Activated naive CD8-positive, alpha-beta T cell treated with anti-CD3 and anti-CD28 coated beads, Interleukin-2, amount 50 U/mL, for 24 hours (primary cell): ENCODE data around the gene SIAH2.

Experiments
- ATAC-seq: fragments of 150-1000 bp; cut with Tn5 transposase; one replicate; pipeline ENCODE4 v1.10.0; 2021
- DNase-seq: peaks from one replicate; pipeline ENCODE4 v3.0.0; 2021
- H3K27ac Mint-ChIP-seq: one replicate; pipeline ENCODE4 v1.8.0; 2021; ENCODE audit warnings: mild to moderate bottlenecking, mixed read lengths
- H3K27me3 Mint-ChIP-seq: one replicate; pipeline ENCODE4 v1.8.0; 2021; ENCODE audit warnings: mixed read lengths
- H3K36me3 Mint-ChIP-seq: one replicate; pipeline ENCODE4 v1.8.0; 2021; ENCODE audit warnings: low read depth, mixed read lengths
- H3K4me1 Mint-ChIP-seq: one replicate; pipeline ENCODE4 v1.8.0; 2021; ENCODE audit warnings: mixed read lengths
- H3K4me3 Mint-ChIP-seq: one replicate; pipeline ENCODE4 v1.8.0; 2021; ENCODE audit warnings: mild to moderate bottlenecking, moderate library complexity, mixed read lengths
- H3K9me3 Mint-ChIP-seq: one replicate; pipeline ENCODE4 v1.8.0; 2021; ENCODE audit warnings: mixed read lengths

The SIAH2 gene

DNA sequence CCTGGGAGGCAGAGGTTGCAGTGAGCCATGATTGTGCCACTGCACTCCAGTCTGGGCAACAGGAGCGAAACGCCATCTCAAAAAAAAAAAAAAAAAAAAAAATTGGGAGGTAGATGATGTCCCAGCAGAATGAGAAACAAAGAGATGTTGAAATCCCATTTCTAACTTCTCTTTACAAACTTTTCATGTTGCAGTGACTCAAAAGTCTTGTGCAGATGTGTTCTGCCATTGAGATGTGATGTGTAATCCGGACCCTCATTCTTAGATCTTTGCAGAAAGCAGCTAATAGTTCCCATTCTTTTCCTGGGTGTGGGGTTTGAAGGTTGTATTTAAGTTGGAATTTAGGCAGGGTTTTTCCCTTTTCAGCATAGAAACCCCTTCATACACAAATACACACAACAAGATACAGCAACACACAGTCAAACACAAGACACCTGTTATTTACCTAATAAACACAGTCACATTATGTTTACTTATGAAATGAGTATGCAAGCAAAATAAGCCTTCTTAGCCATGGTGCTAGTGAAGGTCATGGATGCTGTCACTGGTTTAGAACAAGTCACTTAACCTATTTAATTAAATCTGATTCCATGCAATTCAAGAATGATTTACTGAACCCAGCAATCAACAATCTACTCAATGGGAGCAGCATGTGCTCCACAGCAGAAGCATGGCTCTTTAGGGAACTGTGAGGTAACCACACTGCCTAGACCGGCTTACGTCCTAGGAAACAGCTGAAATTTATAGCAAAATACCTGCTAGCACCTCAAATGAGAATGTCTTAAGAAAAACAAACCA lies 14.9 kb downstream of the SIAH2 start:
- H3K36me3 Mint-ChIP-seq = peaks cover 83% of the 10 kb centered on the region

DNA sequence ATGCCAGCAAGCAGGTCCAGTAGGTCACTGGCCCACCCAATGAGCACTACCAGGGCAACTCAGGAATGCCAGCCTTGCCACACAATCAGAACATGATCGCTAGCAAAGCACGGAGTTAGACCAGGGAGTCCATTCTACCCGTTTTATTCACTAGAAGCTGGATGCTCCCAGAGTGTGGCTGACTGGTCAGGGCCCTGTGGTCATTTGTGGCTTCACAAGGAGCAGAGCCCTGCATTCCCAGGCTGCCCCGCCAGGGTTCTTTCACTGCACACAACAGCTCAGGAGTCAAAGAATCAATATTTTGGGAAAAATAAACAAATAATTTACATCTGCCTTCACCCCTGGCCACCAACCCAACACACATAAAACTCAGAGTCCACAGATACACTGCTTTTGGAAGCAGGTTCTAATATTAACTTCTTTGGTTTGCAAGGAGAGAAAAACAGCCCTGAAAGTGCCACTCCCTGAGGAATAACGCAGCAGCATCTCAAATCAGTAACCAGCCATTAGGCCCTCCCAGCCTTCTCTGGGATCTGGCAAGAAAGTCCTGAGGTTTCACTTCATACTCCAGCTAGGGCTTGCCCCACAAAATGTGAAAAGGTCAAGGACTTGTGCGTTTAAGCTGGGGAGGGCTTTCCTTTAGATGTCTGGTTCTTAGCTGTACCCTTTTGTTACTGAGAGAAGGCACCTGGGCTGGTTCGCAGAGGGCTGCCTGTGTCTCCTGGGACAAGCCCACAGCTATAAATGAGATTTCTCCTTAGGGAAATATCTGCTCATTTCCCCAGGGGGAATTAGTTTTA lies 16.0 kb downstream of the SIAH2 start:
- no peak overlapping the region for H3K4me3 Mint-ChIP-seq
- peaks cover 83% of the 10 kb centered on the region for H3K36me3 Mint-ChIP-seq
- ATAC-seq = no peak
- no peaks in the 10 kb centered on the region for H3K9me3 Mint-ChIP-seq
- peaks cover 95% of the 10 kb centered on the region for H3K4me1 Mint-ChIP-seq
- peak overlapping the region; percentile 68 for H3K27ac Mint-ChIP-seq
- DNase-seq = no peak
- no peaks in the 10 kb centered on the region for H3K27me3 Mint-ChIP-seq

More for the DNA sequence above, 14.9 kb downstream of the SIAH2 start:
- peaks cover 95% of the 10 kb centered on the region for H3K4me1 Mint-ChIP-seq
- H3K4me3 Mint-ChIP-seq = no peak overlapping the region
- DNase-seq (no peak), ATAC-seq (no peak)
- H3K27me3 Mint-ChIP-seq = no peaks in the 10 kb centered on the region
- H3K27ac Mint-ChIP-seq = peak overlapping the region; percentile 71
- H3K9me3 Mint-ChIP-seq = no peaks in the 10 kb centered on the region

DNA sequence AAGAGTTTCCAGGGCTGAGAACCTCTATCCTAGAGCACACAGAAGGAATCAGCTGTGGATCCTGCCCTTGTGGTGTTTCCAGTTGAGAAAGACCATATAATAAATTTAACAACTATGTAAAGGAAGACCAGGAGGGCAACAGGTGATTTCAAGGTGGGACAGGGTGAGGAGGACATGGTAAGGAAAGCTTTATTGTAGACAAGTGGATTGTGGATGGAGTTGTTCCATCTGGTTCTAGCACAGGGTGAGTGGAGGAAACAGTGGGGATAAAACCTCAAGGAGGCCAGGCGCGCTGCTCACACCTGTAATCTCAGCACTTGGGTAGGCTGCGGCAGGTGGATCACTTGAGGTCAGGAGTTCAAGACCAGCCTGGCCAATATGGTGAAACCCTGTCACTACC lies 17.1 kb downstream of the SIAH2 start:
- H3K4me3 Mint-ChIP-seq = peak overlapping the region; percentile 6
- peak overlapping the region; percentile 76 for H3K27ac Mint-ChIP-seq
- H3K27me3 Mint-ChIP-seq = no peaks in the 10 kb centered on the region
- peaks cover 83% of the 10 kb centered on the region for H3K36me3 Mint-ChIP-seq
- peaks cover 95% of the 10 kb centered on the region for H3K4me1 Mint-ChIP-seq
- DNase-seq (no peak), ATAC-seq (no peak)
- H3K9me3 Mint-ChIP-seq = no peaks in the 10 kb centered on the region

DNA sequence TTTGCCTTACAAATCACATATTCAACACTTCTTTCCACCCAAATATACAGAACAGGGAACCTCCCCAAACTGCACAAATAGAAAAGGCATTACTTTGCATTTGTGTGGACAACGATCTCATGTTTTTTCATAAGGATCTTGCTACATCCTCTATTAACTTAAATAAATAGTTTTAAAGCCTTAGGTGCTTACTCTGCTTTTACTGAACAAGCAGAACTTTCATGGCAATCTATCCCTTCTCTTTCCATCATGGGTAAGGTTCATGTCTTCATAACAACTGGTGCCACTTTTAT lies 18.1 kb downstream of the SIAH2 start:
- Mint-ChIP-seq H3K4me1 (peaks cover 95% of the 10 kb centered on the region), H3K27me3 (no peaks in the 10 kb centered on the region), H3K36me3 (peaks cover 83% of the 10 kb centered on the region), H3K27ac (peak overlapping the region; percentile 100), H3K4me3 (no peak overlapping the region), H3K9me3 (no peaks in the 10 kb centered on the region)
- ATAC-seq = no peak
- no peak for DNase-seq

DNA sequence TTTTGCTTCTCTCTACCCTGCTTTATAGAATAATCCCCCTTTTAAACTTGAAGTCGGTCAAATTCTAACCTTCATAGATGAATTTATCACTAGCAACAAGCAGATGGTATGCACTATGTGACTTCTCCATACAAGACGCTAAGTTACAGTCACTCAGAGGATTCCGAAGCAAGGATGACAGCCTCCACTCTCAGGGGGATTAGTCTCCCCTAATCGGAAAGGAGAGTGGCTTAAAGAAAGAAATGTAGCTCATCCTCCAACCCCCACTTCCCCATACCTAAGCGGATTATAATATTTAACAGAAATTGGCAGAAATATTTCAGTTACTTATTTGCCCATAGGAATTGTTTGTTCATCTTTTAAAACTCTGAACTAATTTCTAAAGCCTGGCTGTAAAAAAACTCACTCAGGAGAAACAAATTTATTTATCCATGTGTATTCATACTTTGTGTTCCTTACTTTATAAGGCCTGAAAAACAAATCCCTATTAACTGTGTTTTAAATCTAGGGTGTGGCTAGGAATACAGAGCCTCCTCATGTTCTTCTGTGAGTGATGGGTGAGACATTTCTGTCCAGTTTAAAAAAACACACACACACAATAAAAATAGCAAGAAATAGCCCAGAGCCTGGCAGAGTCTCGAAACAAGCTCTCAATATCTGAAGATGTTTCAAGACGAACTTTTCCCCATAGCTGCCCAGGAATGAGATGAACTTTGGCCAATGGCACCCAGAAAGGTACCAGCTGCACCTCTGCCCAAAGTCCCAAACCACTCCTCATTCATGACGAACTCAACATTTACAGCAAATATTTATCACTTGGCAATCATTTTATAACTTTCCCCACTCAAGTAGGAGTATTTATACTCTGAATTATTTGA lies 18.7 kb downstream of the SIAH2 start:
- Mint-ChIP-seq H3K27ac (peak overlapping the region; percentile 100), H3K27me3 (no peaks in the 10 kb centered on the region), H3K4me1 (peaks cover 95% of the 10 kb centered on the region), H3K9me3 (no peaks in the 10 kb centered on the region), H3K36me3 (peaks cover 82% of the 10 kb centered on the region), H3K4me3 (no peak overlapping the region)
- DNase-seq = no peak
- no peak for ATAC-seq

DNA sequence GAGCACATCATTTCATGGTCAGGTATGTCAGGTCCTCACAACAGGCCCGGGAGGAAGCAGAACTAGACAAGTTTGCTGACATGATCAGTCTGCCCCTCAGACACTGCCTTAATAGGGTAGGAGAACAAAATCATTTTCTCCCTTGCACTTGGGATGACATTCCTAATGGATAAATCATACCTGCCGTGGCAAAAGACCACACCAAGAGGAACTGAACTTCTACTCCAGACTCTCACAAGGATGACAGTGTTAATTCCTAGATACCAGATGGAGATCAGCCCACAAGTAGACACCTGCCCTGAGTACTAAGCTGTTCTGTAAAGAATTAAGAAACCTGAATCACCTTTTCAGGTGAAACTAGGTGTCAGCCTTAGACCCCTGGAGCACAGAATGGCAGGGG lies 19.5 kb downstream of the SIAH2 start:
- peaks cover 96% of the 10 kb centered on the region for H3K4me1 Mint-ChIP-seq
- no peak for DNase-seq
- peaks cover 77% of the 10 kb centered on the region for H3K36me3 Mint-ChIP-seq
- no peak overlapping the region for H3K4me3 Mint-ChIP-seq
- no peaks in the 10 kb centered on the region for H3K9me3 Mint-ChIP-seq
- no peaks in the 10 kb centered on the region for H3K27me3 Mint-ChIP-seq
- peak overlapping the region; percentile 100 for H3K27ac Mint-ChIP-seq
- ATAC-seq = no peak

DNA sequence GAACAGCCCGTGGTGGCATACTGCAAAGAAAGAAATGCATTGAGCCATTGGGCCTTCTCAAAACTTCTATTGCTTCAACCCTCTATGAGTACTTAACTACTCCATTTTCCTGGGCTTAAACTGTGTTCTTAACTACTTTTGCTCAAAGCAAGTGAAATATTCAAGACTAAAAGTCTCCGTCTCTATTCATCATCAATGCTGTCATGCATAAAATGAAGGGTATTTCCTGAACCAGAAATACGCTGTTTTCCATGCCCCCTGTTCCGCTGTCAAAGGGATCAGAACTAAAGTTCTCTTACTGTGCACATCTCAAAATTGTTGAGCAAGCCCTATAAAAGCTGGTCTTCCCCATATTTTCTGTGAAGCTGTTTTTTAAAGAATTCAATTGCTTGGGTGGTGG lies 20.3 kb downstream of the SIAH2 start:
- no peaks in the 10 kb centered on the region for H3K27me3 Mint-ChIP-seq
- no peak for DNase-seq
- H3K36me3 Mint-ChIP-seq = peaks cover 72% of the 10 kb centered on the region
- peak overlapping the region; percentile 33 for H3K4me3 Mint-ChIP-seq
- no peak for ATAC-seq
- H3K27ac Mint-ChIP-seq = peak overlapping the region; percentile 100
- no peaks in the 10 kb centered on the region for H3K9me3 Mint-ChIP-seq
- H3K4me1 Mint-ChIP-seq = peaks cover 97% of the 10 kb centered on the region

DNA sequence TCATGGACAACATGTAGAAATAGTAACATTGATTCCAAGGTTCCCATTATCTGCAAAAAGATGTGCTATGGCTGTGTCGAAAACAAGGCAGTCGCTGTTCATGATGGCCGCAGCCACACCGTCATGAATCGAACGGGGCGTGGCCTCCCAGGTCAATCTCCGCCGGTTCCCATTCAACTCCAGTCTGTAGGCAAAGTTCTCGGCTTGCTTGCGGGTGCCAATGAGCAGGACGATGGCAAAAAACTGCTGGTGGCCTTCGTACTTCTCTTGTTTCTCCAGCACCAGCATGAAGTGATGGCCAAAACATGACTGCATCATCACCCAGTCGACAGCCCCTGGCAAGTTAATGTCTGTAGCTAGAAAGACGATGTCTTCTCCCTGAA lies 20.8 kb downstream of the SIAH2 start:
- Mint-ChIP-seq H3K4me3 (peak overlapping the region; percentile 33), H3K9me3 (no peaks in the 10 kb centered on the region), H3K36me3 (peaks cover 70% of the 10 kb centered on the region), H3K4me1 (peaks cover 97% of the 10 kb centered on the region), H3K27ac (peak overlapping the region; percentile 100), H3K27me3 (no peaks in the 10 kb centered on the region)
- ATAC-seq (no peak), DNase-seq (no peak)

DNA sequence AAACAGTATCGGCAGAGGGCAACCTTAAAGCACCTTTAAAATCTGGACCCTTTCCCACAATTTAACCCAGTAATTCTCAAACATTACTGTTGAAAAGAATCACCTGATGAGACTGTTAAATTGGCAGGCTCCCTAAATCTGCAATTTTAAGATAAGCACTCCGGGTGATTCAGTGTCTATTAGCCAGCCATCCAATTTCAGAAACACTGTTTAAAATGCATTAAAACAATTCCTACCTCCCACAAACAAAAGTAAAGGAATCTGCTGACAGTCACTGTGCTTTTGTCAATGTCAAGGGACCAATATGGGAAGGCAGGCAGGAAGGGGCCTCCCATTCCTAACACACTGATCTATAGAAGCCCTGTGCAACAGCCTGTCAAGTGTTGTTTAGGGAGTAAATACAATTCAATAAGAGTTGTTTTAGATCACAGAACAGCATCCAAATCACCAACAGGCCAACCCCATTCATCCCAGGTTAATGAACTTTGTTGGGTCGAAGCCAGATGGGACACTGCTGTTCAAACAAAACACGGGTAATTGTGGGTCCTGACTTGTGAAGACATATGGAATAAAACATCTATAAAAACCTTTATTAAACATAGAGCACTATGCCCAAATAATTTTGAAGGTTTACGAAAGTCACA lies 21.4 kb downstream of the SIAH2 start:
- DNase-seq (no peak), ATAC-seq (no peak)
- peak overlapping the region; percentile 100 for H3K27ac Mint-ChIP-seq
- peak overlapping the region; percentile 76 for H3K4me3 Mint-ChIP-seq
- H3K36me3 Mint-ChIP-seq = peaks cover 67% of the 10 kb centered on the region
- H3K27me3 Mint-ChIP-seq = no peaks in the 10 kb centered on the region
- H3K4me1 Mint-ChIP-seq = peaks cover 97% of the 10 kb centered on the region
- no peaks in the 10 kb centered on the region for H3K9me3 Mint-ChIP-seq

DNA sequence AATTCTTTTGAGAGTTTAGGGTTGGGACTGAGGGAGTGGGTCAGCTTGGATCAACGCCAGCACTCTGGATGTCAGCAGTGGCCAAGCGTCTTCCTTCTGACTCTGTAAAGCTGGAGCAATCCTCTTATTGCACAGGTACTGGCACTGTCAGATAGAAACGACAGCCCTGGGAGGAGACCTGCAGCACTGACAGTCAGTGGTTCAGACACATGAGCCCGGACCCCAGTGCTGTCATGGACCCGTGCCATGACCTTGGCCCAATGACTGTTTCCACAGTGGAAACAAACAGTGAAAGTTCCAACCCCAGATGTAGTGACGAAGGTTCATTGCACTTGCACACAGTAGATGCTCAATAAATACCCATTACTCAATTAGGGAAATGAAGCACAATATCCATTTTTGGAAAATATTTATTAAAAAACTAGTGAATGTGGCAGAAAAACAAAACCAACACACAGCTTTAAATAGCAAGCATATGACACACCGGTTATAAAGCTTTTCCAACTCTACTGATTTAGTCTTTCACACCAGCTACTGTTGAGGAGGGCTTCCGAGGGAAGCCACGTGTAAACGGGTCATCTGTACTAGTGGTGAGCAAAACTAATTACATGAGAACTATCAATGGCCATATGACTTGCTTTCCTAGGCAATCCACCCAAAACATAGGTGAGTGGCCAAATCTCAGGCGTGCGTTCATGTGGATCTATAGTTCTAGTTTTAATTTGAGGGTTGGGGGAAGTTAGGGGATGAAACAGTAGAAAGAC lies 22.1 kb downstream of the SIAH2 start:
- Mint-ChIP-seq H3K9me3 (no peaks in the 10 kb centered on the region), H3K4me1 (peaks cover 97% of the 10 kb centered on the region), H3K27me3 (no peaks in the 10 kb centered on the region), H3K27ac (peak overlapping the region; percentile 100), H3K36me3 (peaks cover 62% of the 10 kb centered on the region), H3K4me3 (peak overlapping the region; percentile 76)
- ATAC-seq (peak; percentile 59), DNase-seq (peak; percentile 51)

DNA sequence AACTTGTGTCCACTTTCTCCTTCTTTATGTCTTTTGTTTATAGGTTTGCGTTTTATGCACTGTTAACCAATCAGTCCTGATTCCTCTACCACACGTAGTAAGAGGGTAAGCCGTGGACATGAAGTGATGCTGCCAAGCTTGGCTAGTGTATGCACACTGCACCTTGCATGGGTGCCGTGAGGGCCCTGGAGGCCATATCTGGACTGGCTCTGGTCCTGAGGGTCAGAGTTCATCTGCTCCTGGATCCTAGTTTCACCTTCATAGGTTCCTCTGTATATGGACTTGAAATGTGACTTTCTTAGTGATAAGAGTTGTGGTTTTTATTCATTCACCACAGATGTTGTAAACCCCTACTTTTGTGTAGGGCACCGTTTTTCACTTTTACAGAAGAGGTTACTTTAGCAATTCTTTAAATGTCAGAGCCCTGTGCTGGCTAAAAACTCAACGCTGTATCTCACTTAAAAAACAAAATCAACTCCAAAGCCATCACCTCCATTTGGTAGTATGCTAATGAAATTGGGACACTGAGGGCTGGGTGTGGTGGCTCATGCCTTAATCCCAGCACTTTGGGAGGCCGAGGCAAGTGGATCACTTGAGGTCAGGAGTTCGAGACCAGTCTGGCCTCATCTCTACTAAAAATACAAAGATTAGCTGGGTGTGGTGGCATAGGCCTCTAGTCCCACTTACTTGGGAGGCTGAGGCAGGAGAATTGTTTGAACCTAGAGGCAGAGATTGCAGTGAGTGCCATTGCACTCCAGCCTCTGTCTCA lies 22.9 kb downstream of the SIAH2 start:
- H3K4me3 Mint-ChIP-seq = peak overlapping the region; percentile 76
- peaks cover 94% of the 10 kb centered on the region for H3K4me1 Mint-ChIP-seq
- no peaks in the 10 kb centered on the region for H3K27me3 Mint-ChIP-seq
- H3K27ac Mint-ChIP-seq = peak overlapping the region; percentile 100
- H3K36me3 Mint-ChIP-seq = peaks cover 65% of the 10 kb centered on the region
- DNase-seq (no peak), ATAC-seq (peak; percentile 41)
- H3K9me3 Mint-ChIP-seq = no peaks in the 10 kb centered on the region

DNA sequence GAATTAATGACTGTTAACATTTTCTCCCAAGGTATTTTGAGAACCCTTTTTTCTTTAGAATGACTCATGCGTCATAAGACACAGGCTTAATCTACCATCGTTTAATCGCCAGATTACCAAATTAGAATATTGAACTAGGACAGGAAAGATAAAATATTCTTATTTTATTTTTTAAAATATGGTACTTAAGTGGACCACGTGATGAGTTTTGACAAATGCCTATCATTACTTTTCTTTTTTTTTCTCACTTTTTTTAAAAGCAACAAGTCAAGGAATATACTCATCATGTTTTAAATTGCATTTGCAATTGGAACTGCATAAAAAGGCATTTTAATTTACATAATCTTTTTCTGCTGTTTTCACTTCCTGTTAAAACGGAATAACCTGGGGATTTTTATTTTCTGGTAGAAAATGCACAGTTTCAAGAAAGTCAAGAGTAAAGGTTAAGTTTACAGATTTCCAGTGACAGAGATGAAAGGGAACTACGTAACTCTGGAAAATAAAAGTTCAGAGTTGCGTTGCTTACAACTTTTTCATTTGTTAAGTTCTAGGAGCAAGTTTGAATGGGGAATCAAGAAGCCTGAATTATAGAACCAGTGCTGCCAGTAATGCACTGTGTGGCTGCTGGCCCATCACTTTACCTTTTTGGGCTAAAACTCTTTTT lies 23.6 kb downstream of the SIAH2 start:
- ATAC-seq (peak; percentile 11), DNase-seq (no peak)
- peaks cover 87% of the 10 kb centered on the region for H3K4me1 Mint-ChIP-seq
- no peaks in the 10 kb centered on the region for H3K27me3 Mint-ChIP-seq
- peaks cover 63% of the 10 kb centered on the region for H3K36me3 Mint-ChIP-seq
- H3K9me3 Mint-ChIP-seq = no peaks in the 10 kb centered on the region
- H3K4me3 Mint-ChIP-seq = peak overlapping the region; percentile 76
- peak overlapping the region; percentile 100 for H3K27ac Mint-ChIP-seq

DNA sequence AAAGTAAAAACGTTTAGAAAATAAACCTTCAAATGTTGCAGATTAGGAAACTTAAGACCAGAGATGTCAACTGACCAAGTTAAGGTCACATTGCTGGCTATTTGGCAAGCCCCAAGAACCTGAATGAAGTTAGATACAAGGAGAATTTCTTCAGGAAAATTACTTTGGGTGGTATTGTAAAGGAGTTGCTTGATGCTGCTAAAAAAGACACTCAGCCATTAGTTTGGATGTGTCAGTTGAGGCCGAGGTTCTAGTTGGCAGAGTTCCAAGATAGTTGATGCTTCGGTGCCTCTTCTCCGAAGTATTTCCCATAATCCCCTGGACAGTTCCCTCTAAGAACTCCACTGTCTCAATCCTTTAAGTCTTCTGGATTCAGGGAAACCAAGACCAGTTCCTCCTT lies 24.3 kb downstream of the SIAH2 start:
- H3K27me3 Mint-ChIP-seq = no peaks in the 10 kb centered on the region
- no peaks in the 10 kb centered on the region for H3K9me3 Mint-ChIP-seq
- peaks cover 84% of the 10 kb centered on the region for H3K4me1 Mint-ChIP-seq
- no peak for ATAC-seq
- peak overlapping the region; percentile 100 for H3K27ac Mint-ChIP-seq
- peaks cover 59% of the 10 kb centered on the region for H3K36me3 Mint-ChIP-seq
- peak overlapping the region; percentile 55 for H3K4me3 Mint-ChIP-seq
- DNase-seq = no peak
